Colonic mucosa (tissue), 4 donors: ENCODE results near the gene SOX5. TPM values are rescaled to one million over a fixed set of nuclear protein-coding genes. Genes with fewer than 3 reads are reported as not detected.
"Not testable (repeated sequence)": the region's sequence is repeated elsewhere in the genome, so short reads cannot be mapped to it uniquely, and the experiment has no call there.

Experiments
- DNase-seq: peaks from one replicate; pipeline ENCODE4 v3.0.0-alpha.2; 2020
- H3K27ac ChIP-seq: fragments of 200-600 bp; one replicate; pipeline ENCODE4 v1.8.0; 2021
- H3K27me3 ChIP-seq: fragments of 200-600 bp; one replicate; pipeline ENCODE4 v1.8.0; 2021
- H3K36me3 ChIP-seq: fragments of 200-600 bp; one replicate; pipeline ENCODE4 v1.8.0; 2021
- H3K4me1 ChIP-seq: fragments of 200-600 bp; one replicate; pipeline ENCODE4 v1.8.0; 2021; ENCODE audit warnings: mild to moderate bottlenecking
- H3K4me3 ChIP-seq: fragments of 200-600 bp; one replicate; pipeline ENCODE4 v1.8.0; 2021
- H3K9ac ChIP-seq, 2 donors: one replicate each; pipeline ENCODE4 v1.7.0; 2013; ENCODE audit warnings: control low read depth in 2 of 2, low read depth in 2 of 2, low read length in 2 of 2
- H3K9me3 ChIP-seq: fragments of 200-600 bp; one replicate; pipeline ENCODE4 v1.8.0; 2021
- CTCF ChIP-seq: fragments of 200-600 bp; IDR thresholded peaks from one replicate; pipeline ENCODE4 v1.8.0; 2022; ENCODE audit warnings: antibody characterized with exemption, mild to moderate bottlenecking
- intact Hi-C: fragments of 100-400 bp; cut with DNase I; formaldehyde crosslinking; loops from one replicate; pipeline ENCODE4 v1.14.1; 2022
- total RNA-seq, 2 donors: library from RNA; stranded (reverse); fragmentation: NEBNext Ultra II Directional in 1 of 2; extraction: Animal tissue kit (Norgen Biotek cat#: 25700) in 1 of 2; gene quantifications; one replicate each; pipeline ENCODE4 v1.2.1, GENCODE V29; 2021
- donor health status: healthy.
- donor health status: DM: no; HTN: no; CAD: no.
- donor health status: DM: no; HTN: no; CAD: no.

The SOX5 gene
- total RNA-seq, 2 donors from 2014 or later = 1.1 to 1.6 TPM

GRCh38 chr12:23888396-23889068 lies 60.9 kb downstream of the SOX5 start:
- no peak overlapping the region for H3K27ac ChIP-seq
- intact Hi-C loops = no loop called here

GRCh38 chr12:23887055-23887835 lies 62.2 kb downstream of the SOX5 start:
- Histone ChIP-seq H3K4me1 (no peaks in the 10 kb centered on the region), H3K9me3 (no peaks in the 10 kb centered on the region), H3K4me3 (no peak overlapping the region), H3K27me3 (no peaks in the 10 kb centered on the region), H3K9ac (no peak overlapping the region), H3K36me3 (no peaks in the 10 kb centered on the region), H3K27ac (no peak overlapping the region)
- DNase-seq = no peak
- intact Hi-C loops = no loop called here
- TF ChIP-seq CTCF = no peak

More at GRCh38 chr12:23888396-23889068, 60.9 kb downstream of the SOX5 start:
- no peak for TF ChIP-seq CTCF
- Histone ChIP-seq H3K4me1 (no peaks in the 10 kb centered on the region), H3K36me3 (no peaks in the 10 kb centered on the region), H3K27me3 (no peaks in the 10 kb centered on the region), H3K9me3 (no peaks in the 10 kb centered on the region), H3K4me3 (no peak overlapping the region), H3K9ac (no peak overlapping the region)
- DNase-seq = no peak

GRCh38 chr12:23885394-23885793 lies 64.1 kb downstream of the SOX5 start:
- intact Hi-C loops = no loop called here

GRCh38 chr12:23884909-23885308 lies 64.6 kb downstream of the SOX5 start:
- intact Hi-C loops = no loop called here
- no peak overlapping the region for H3K9ac ChIP-seq
- no peaks in the 10 kb centered on the region for H3K36me3 ChIP-seq
- no peak for DNase-seq
- no peaks in the 10 kb centered on the region for H3K9me3 ChIP-seq
- no peak overlapping the region for H3K4me3 ChIP-seq
- no peak overlapping the region for H3K27ac ChIP-seq
- H3K27me3 ChIP-seq = no peaks in the 10 kb centered on the region
- TF ChIP-seq CTCF = no peak
- H3K4me1 ChIP-seq = no peaks in the 10 kb centered on the region

More at GRCh38 chr12:23885394-23885793, 64.1 kb downstream of the SOX5 start:
- H3K36me3 ChIP-seq = no peaks in the 10 kb centered on the region
- H3K9ac ChIP-seq = no peak overlapping the region
- no peak for TF ChIP-seq CTCF
- H3K27ac ChIP-seq = no peak overlapping the region
- H3K4me1 ChIP-seq = no peaks in the 10 kb centered on the region
- no peak for DNase-seq
- H3K4me3 ChIP-seq = no peak overlapping the region
- H3K9me3 ChIP-seq = no peaks in the 10 kb centered on the region
- H3K27me3 ChIP-seq = no peaks in the 10 kb centered on the region

GRCh38 chr12:23880988-23881387 lies 68.5 kb downstream of the SOX5 start:
- no peak for DNase-seq
- Histone ChIP-seq H3K4me3 (no peak overlapping the region), H3K27me3 (no peaks in the 10 kb centered on the region), H3K4me1 (no peaks in the 10 kb centered on the region), H3K27ac (no peak overlapping the region), H3K36me3 (no peaks in the 10 kb centered on the region), H3K9me3 (no peaks in the 10 kb centered on the region), H3K9ac (no peak overlapping the region)
- intact Hi-C loops = no loop called here
- TF ChIP-seq CTCF = no peak

- H3K4me3 ChIP-seq, H3K27ac ChIP-seq, H3K4me1 ChIP-seq, H3K9me3 ChIP-seq, H3K36me3 ChIP-seq, DNase-seq, H3K9ac ChIP-seq, intact Hi-C loops, H3K27me3 ChIP-seq: not testable (repeated sequence)
Observed at GRCh38 chr12:23876618-23877017, 72.9 kb downstream of the SOX5 start.
